GM21723 (cell line): Measurements from ENCODE around the gene NTHL1.
A peak's percentile ranks its signal among the peaks of the same experiment; 100 is the strongest.
"Not testable (repeated sequence)": the region's sequence is repeated elsewhere in the genome, so short reads cannot be mapped to it uniquely, and the experiment has no call there.

Experiments
- ATAC-seq: cut with Tn5 transposase; IDR thresholded peaks from one replicate; pipeline ENCODE4 v1.9.1; 2021; ENCODE audit warnings: mild to moderate bottlenecking, moderate library complexity; ENCODE audit not compliant: unreplicated experiment

NTHL1 gene

GRCh38 chr16:2011726-2012125, 35.9 kb downstream of the NTHL1 start:
- ATAC-seq, result not testable (repeated sequence)

GRCh38 chr16:2009791-2010510, 37.7 kb downstream of the NTHL1 start, which contains the start of gene ZNF598:
ZNF598 (minus strand) TSS chr16:2009821.
- peak; percentile 67 for ATAC-seq

DNA sequence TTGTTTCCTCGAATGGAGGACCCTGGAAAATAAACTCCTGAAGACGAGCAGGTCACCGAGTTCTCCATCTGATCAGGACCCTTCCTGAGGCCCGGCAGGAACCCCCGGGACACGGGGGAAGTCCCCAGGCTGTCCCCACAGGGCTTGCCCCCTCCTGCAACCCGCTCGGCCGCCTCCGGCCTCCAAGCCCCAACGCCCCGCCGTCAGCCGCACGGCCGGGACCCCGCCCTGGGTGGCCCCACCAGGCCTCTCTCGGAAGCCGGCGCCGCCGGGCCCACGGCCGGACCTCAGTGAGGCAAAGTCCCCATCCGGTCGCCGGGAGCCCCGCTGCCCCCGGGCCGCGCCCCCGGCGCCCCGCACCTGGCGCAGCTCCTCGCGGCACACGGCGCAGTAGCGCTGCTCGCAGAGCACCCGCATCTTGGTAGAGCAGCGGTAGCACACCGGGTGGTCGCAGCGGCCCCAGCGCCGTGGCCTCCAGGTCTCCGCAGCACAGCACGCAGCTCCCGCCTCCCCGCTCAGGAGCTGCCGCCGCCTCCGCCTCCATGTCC, 38.4 kb downstream of the NTHL1 start:
- peak; percentile 33 for ATAC-seq

- ATAC-seq, result peak; percentile 5
Observed at GRCh38 chr16:2008631-2009163, 38.9 kb downstream of the NTHL1 start.

GRCh38 chr16:2008009-2008526, 39.6 kb downstream of the NTHL1 start:
- no peak for ATAC-seq

DNA sequence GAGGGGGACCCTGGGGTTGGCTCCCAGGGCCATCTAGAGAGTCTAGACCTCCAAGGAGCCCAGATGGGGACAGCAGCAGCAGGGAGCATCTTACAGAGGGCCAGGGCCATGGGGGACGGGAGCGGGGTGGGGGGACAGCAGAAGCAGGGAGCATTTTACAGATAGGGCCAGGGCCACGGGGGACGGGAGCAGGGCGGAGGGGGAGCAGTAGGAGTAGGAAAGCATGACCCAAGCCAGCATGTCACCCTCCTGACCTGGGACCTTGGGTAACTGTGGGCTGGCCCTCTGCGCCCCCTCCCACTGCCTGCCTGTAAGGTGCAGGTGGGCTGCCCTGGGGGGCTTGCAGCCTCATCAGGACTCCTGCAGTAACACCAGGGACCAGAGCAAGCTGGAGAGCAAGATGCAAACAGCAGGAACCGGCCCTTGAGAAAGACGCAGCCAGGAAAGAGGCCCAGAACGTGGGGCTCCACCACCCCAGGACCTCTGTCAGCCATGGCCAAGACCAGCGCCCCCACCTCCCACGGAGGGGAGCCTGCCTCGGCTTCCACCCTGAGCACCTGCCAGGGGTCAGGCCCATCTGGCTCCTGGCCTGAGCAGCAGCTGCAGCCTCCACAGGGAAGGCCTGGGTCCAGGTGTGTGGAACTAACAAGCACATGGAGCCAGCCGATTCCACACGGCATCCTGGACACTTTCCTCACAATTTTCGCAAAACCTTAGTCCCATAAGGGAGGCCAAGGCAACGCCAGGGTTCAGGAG, 40.4 kb downstream of the NTHL1 start:
- ATAC-seq, result no peak

DNA sequence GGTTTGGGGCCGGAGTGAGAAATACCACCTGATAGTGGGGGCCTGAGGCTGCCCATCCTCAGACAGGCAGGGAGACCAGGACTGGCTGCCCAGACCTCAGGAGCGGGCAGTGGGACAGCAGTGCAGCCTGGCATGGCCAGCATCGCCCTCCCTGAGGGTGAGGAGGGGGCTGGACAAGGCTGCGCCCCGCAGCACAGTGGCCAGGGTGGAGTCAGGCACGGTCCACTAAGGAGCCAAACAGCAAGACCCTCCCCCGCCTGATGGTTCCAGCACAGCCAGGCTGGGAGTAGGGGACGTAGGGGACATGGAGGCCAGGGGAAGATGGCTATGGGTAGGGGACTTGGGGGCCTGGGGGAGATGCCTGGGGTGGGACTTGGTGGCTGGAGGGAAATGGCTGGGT, 41.3 kb downstream of the NTHL1 start:
- ATAC-seq, result no peak

- ATAC-seq, result no peak
Observed at GRCh38 chr16:2005646-2006045, 42.0 kb downstream of the NTHL1 start.

DNA sequence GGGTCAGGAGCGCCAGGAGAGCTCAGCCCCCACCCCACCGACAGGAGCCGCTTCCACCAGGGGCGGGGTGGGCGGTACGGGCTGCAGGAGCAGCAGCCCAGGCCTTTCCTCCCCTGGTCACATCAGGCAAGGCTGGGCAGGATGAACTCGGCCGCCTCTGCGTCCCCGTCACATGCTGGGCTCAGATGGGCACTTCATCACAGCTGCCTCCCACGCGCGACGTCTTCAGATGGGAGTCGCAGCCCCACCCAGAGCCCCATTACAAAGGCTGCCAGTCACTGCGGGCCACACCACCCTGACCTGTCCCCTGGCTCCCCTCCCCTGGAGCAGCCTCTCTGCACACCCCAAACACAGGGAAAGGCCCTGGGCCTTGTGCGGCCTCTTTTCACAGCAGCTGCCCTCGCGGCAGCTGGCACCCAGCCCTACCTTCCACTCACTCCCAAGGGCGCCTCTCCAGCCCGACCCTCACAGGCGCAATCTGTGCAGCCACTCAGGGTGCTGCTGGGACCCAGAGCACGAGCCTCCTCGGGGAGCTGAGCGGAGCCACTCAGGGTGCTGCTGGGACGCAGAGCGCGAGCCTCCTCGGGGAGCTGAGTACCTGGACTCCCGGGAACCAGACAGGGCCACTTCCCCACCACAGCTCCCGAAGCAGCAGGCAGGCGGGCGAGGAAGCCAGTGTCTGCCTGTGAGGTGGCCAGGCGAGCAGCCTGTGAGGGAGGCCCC, 42.7 kb downstream of the NTHL1 start:
- no peak for ATAC-seq

DNA sequence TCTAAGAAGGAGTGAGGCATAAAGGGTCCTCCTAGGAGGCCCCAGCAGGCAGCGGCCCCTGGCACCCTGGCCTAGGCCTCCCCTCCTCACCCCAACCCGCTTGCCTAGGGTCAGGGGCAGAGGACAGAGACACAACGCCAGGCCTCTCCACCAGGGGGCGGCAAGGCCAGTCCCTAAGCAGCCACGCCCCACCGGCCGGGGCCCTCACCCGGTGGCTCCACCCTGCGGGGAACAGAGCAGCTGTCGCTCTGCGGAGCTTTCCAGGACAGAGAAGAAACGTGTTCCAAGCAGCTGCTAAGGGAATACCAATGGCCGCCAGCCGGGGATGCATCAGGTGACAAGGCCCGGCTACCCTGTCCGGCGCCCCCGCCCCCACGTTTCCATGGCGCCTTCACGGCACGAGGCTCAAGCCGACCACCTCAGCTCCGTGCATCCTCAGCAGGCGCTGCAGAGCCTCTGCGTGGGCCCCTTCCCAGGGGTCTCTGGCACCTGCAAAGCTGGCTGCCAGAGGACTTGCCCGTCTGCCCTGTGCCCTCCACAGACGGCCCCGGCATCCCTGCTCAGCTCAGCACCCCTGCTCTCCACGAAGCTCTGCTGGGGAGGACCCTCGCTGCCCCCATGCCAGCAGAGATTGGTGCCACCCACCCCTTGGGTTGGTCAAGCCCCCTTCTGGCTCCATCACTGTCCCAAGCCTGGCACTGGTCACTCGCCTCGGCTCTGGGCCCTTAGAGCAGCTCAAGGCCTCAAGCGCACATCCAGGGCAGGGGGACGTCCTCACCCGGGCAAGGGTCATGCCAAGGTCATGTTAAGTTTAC, 43.6 kb downstream of the NTHL1 start:
- ATAC-seq, result no peak

DNA sequence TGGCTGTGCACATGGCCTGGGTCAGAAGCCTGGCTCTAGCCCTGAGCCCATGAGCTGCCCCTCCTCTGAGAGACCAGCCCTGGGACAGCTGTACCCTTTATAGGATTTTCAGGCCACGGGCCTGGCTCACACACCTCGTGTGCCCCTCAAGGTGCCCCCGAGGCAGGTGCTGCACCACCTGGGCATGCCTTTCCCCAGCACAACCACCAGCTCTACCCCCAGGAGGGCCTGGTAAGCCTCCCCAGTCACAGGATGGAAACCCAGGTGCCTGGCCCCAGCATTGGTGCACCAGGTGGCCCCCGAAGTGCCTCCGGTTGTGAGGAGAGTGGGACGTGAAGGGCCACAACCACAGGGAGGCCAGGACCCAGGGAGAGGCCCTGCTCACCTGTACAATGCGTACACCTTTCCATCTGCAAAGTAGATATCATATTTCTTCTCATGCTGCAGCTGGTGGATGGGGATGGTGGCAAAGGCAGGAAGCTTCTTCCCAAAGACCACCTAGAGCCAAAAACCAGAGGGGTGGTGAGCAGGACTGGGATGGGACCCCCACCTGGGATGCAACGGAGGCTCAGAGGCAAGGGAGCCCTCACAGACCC, 44.3 kb downstream of the NTHL1 start:
- ATAC-seq, result no peak

GRCh38 chr16:2002406-2003230, 45.0 kb downstream of the NTHL1 start:
- ATAC-seq, result no peak

- no peak for ATAC-seq
Observed at GRCh38 chr16:2001456-2002355, 45.9 kb downstream of the NTHL1 start.

DNA sequence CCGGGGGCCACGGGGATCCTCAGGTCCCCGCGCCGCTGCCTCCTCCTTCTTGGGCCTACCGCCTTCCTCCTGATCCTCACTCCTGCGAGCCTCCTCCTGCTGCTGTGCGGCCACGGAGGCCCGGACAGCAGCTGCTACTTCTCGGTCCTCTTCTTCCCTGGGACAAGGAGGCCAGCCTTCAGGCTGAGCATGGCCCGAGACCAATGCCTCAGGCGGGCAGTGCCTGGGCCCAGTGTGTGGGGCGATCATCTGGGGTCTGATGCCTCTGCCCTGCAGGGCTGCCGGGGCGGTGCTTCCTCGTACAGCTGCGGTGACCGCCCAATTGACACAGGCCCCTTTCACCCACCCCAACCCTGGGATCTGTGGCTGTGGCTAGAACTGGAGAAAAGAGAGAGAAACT, 46.6 kb downstream of the NTHL1 start:
- ATAC-seq, result no peak

GRCh38 chr16:1999866-2000514, 47.6 kb downstream of the NTHL1 start:
- no peak for ATAC-seq

DNA sequence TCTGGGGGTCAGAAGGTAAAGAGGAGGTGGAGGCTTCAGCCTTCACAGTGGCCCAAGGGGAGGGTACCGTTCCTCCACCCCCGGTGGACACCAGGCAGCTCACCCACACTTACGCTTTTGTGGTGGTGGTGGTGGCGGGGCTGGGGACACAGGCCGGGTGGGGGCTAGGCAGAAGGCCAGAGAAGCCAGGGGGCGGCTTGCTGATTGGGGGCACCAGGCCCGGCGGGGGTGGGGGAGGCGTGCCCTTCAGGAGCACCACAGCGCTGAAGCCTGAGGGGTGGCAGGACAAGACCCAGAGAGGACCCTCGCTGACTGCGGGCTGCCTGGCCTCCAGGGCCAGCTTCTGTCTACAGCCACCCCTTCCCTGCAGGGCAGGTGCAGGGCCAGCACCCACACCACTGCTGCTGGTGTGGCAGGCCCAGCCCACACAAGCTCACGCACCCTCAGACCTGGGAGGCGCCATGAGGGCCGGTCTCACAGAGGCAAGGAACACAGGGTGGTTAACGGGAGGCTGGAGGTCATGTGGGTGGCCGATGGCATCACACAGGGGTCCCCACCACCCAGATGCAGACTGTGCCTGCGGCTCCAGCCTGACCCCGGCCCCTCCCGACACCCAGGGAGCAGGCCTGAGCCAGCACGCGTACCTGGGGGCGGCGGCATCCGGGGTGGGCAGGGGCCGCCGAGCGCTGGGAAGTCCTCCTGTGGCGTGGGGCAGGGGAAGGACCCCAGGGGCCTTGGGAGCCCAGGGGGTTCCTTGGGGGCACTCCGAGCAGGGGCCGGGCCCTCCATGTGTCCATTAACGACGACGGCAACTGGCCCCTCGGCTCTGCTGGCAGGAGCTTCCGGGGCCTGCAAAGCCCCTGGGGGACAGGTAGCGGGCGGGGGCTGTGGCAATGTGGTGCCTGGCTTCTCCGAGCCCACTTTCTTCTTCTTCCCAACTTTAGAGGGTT, 48.5 kb downstream of the NTHL1 start:
- ATAC-seq, result no peak
